DMS153 treated with DMSO at 0.1 percent for 48 hours (cell line): ENCODE data around the gene HEPH.
A peak's percentile ranks its signal among the peaks of the same experiment; 100 is the strongest.
"Not testable (repeated sequence)": the region's sequence is repeated elsewhere in the genome, so short reads cannot be mapped to it uniquely, and the experiment has no call there.

ENCODE experiments used
- DNase-seq: peaks from one replicate; lab custom pipeline; 2025; ENCODE audit not compliant: unreplicated experiment; lab: John Stamatoyannopoulos, UW

HEPH gene

DNA sequence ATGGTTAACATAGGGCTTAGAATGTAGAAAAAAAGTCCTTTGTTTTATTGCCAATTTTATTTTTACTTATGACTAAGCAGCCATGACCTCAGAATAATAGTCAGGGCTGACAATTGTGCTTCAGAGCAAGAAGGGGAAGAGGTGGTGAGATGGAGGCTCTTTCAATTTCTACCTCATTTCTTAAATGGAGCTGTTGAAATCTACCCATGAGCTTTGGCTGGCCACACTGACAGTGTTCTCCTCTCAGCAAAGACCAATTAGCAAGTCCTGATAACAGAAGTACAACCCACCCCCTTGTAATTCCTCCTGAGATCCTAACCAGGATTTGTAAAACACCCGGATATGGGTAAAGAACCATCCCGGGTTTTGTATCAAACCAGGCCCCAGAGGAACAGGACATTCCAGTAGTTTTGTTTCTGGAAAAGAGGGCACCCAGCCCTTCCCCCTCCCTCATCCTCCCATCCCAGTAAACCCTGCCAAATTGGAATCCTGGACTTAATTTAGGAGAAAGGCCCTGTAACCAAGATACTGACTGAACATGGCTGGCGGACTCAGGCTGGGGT lies at the start of gene HEPH:
HEPH (plus strand) TSS at position 399 of the 563 bp plus-strand sequence. CDS start 6,324 bp downstream, outside the sequence.
- no peak for DNase-seq

- not testable (repeated sequence) for DNase-seq
Observed at GRCh38 chrX:66118722-66119121, 45.3 kb upstream of the HEPH start.

- not testable (repeated sequence) for DNase-seq
Observed at GRCh38 chrX:66121354-66121753, 42.7 kb upstream of the HEPH start.

DNA sequence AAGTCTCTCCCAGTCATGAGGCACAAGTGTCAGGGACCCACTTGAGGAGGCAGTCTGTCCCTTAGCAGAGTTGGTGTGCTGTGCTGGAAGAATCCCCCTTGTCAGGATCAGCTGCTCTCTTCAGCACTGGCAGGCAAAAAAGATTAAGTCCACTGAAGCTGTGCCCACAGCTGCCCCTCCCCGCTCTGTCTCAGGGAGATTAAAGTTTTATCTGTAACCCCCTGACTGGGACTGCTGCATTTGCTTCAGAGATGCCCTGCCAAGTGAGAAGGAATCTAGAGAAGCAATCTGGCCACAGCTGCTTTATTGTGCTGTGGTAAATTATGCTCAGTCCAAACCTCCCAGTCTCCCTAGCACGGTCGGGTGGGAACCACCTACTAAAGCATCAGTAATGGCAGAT lies 37.4 kb upstream of the HEPH start:
- no peak for DNase-seq

DNA sequence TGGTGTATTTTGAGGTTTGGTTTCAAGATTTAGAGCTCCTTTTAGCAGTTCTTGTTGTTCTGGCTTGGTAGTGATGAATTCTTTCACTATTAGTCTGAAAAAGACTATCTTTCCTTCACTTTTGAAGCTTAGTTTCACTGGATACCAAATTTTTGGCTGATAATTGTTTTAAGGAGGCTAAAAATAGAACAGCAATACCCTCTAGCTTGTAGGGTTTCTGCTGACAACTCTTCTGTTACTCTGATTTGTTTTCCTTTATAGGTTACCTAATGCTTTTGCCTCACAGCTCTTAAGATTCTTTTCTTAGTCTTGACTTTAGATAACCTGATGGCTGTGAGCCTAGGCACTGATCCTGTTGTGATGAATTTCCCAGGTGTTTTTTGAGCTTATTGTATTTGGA lies 33.6 kb upstream of the HEPH start:
- no peak for DNase-seq

- DNase-seq, result not testable (repeated sequence)
Observed at GRCh38 chrX:66135284-66135683, 28.8 kb upstream of the HEPH start.

- no peak for DNase-seq
Observed at GRCh38 chrX:66142351-66142750, 21.7 kb upstream of the HEPH start.

DNA sequence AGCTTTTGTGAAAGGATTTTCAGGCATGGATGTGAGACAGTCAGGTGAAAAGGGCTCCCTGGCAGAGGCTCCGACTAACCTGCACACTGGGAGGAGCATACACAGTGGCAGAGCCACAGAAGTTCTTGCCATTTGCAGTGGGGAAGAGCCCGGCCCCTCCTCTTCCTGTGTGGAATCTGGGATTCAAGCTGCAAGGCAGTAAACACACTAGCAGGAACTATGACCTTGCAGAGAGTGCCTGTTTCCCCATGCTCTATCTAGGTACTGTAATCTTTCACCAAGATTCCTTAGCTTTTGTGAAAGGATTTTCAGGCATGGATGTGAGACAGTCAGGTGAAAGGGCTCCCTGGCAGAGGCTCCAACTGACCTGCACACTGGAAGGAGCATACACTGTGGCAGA lies 19.8 kb upstream of the HEPH start:
- DNase-seq, result no peak

- DNase-seq, result no peak
Observed at GRCh38 chrX:66149519-66149918, 14.5 kb upstream of the HEPH start.

GRCh38 chrX:66150163-66150562 lies 13.9 kb upstream of the HEPH start:
- DNase-seq, result no peak

DNA sequence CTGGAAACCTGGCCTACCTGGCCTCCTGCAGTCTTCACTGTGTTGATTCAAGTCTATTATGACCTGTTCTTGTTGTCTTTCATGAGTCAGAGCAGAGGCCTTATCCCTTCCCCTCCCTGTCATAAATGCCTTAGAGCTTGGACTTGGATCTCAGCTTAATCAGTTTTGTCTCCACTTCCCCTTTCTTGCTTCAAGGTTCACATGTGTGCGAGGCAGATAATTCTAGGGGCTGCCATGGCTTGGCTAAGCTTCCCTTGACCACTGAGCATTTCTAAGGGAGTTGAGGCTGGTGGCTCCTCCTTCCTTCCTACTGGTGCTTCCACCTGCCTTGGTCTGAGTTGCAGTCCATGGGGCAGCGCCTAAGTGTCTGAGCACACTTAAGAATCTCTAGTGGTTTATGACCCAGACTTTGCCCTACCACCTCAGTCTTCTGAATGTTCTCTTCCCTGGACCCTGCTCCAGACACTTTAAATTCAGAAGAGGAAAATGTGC lies 1.7 kb upstream of the HEPH start:
- no peak for DNase-seq

- no peak for DNase-seq
Observed at GRCh38 chrX:66163447-66163846, 600 bp upstream of the HEPH start.

- DNase-seq, result no peak
Observed at GRCh38 chrX:66164470-66164869, 423 bp downstream of the HEPH start.

DNA sequence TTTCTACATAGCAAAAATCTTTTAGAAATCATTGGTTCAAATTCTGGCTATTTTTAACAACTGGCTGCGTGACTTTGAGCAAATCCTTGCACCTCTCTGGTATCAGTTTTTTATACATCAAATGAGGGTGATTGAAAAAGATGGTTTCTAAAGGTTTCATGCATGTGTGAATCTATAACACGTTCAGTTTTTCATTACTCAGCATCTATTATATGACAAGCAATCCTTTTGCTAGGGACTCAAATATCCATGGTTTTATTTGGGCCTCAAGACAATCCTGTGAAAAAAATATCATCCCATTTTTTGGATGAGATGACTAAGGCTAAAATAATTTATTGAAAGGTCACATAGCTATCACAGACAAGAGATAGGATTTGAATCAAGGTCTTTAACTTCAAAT lies 884 bp downstream of the HEPH start:
- DNase-seq, result no peak

DNA sequence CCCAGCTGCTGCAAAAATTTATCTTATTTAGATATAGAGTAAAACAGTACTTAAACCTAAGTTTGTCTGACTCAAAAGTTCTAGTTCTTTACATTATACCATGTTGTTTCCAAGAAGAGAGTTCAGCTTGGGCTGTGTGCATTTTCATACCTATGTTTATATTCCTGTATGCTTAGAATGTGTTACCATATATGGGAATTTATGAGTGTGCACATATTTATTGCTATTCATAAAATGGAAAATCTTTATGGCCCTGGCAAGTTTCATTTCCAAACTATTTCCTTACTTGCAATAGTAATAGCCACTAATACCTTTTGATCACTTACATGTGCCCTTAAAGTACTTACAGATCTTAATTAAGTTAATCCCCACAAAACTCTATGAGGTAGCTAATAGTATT lies 2.6 kb downstream of the HEPH start:
- no peak for DNase-seq

DNA sequence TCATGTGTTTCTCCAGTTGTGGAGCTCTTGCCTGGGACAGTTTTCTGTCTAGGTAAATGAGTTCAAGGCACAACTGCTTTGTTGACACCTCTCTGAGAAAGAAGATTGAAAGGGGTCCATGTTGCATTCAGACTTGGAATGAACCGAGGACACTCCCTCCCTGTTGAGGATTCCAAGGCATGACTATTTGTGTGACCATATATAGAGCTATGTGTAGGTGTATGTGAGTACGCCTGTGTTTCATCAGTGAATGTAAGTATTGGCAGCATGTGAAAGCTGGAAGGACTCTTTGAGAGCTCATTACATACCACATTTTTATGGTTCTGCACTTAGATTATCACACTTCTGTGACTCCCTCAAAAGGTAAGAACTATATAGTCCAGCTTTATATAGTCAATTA lies 3.4 kb downstream of the HEPH start:
- no peak for DNase-seq

DNA sequence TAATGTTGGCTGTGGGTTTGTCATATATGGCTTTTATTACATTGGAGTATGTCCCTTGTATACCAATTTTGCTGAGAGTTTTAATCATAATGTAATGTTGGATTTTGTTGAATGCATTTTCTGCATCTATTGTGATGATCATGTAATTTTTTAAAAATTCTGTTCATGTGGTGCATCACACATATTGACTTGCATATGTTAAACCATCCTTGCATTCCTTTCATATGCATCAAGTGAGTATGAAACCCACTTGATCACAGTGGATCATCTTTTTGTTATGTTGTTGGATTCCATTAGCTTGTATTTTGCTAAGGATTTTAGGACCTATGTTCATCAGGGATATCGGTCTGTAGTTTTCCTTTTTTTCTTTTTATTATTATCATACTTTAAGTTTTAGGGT lies 12.1 kb downstream of the HEPH start:
- no peak for DNase-seq

GRCh38 chrX:66191563-66191962 lies 27.5 kb downstream of the HEPH start:
- no peak for DNase-seq

GRCh38 chrX:66193821-66194220 lies 29.8 kb downstream of the HEPH start:
- DNase-seq, result no peak

DNA sequence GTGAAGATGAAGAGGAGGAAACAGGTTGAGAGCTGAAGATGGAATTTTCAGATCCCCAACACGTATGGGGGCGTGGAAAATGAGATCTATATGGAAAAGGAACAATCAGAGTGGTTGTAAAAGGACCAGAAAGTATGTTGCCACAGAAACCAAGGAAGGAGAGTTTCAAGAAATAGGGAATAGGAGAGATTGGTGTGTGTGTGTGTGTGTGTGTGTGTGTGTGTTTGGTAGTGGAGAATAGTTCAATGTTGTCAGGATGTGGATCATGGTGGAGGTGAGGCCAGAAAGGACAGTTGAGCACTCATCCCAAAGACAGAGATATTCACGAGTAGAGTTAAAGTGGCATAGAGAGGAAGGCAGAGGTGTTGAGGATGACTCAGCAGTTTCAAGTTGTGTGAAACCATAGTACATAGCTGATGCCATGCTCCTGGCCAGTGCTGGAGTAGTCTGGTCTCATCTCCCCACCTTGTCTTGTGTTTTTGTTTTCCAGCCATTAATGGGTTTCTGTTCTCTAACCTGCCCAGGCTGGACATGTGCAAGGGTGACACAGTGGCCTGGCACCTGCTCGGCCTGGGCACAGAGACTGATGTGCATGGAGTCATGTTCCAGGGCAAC lies 36.1 kb downstream of the HEPH start:
- DNase-seq, result no peak

DNA sequence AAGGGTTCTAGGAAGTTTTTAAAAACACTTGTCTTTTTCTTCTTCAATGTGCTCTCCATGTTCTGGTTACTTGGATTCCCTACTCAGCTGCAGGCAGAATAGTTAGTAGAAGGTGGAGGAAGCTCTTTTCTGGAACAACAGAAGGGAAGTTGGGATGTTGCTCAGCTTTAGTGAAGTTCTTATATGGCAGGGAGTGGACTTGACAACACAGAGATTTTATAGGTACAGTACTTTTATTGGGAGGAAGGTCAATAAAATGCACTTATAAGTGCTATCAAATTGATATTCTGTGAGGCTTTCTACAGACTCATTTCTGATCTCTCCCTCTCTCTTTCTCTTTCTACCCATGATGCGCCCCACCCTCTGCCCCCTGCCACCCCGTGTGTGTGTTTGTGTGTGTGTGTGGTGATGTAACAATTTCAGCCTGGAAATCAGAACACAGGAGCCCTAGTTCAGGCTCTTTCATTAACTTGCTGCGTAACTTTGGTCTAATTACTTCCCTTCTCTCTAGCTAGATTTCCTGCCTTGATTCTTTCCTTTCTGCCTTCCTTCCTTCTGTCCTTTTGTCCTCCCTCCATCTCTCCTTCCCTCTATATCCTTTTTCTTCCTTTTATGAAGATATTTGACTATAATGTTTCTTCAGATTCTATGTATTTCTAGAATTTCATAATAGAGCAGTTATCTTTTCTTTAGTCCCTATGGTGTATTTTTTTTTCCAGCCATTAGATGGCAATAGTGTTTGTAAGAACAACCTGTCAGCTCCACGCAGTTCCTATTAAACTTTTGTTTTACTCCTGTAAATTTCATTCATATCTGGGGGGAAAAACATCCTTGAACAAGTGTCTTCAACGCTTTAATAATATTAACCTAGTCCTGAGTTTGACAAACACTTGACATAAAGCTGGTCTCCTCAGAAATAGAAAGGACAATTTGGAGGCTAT lies 37.1 kb downstream of the HEPH start:
- DNase-seq, result peak; percentile 3

- DNase-seq, result no peak
Observed at GRCh38 chrX:66203114-66203513, 39.1 kb downstream of the HEPH start.
